ENCODE measurements around the gene GNAL.

DNA sequence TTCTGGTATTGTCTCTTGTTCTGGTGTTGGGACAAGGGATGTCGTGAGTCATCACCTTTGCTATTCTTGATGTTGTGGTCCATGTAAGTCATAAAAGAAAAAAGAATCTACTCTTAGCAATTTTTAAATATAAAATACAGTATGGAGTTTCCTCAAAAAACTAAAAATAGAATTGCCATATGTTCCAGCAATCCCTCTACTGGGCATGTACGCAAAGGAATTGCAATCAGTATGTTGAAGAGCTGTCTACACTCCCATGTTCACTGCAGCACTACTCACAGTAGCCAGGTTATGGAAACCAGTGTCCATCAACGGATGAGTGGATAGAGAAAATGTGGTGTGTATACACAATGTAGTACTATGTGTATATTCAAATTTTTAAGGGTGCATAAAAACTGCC, 10.9 kb upstream of the GNAL start:
- TF ChIP-seq CTCF (IDR thresholded peaks at IDR 0.05) (no peak), EZH2 (IDR thresholded peaks at IDR 0.05) (no peak)

Data from neural progenitor cell (in vitro differentiated cells).